GOT3 (cell line): ENCODE data around the gene PCK1.

Experiments used
- DNase-seq: peaks from one replicate; lab custom pipeline; 2025; ENCODE audit warnings: mixed read lengths; lab: John Stamatoyannopoulos, UW

The PCK1 gene

GRCh38 chr20:57536120-57536708 lies 24.7 kb upstream of the PCK1 start:
- no peak for DNase-seq

- DNase-seq: no peak
Measured at GRCh38 chr20:57536771-57537724, 23.9 kb upstream of the PCK1 start.

- DNase-seq: no peak
Measured at GRCh38 chr20:57537822-57538221, 23.1 kb upstream of the PCK1 start.

- DNase-seq: no peak
Measured at GRCh38 chr20:57539889-57540288, 21.0 kb upstream of the PCK1 start.

- no peak for DNase-seq
Measured at GRCh38 chr20:57540890-57541580, 19.9 kb upstream of the PCK1 start.

- no peak for DNase-seq
Measured at GRCh38 chr20:57543754-57544153, 17.2 kb upstream of the PCK1 start.

- no peak for DNase-seq
Measured at GRCh38 chr20:57544838-57545564, 15.9 kb upstream of the PCK1 start.

- no peak for DNase-seq
Measured at GRCh38 chr20:57545927-57546662, 14.8 kb upstream of the PCK1 start.

- DNase-seq: no peak
Measured at GRCh38 chr20:57546956-57547649, 13.8 kb upstream of the PCK1 start.

- DNase-seq: no peak
Measured at GRCh38 chr20:57548177-57549058, 12.5 kb upstream of the PCK1 start.

- DNase-seq: no peak
Measured at GRCh38 chr20:57552471-57552870, 8.4 kb upstream of the PCK1 start.

- DNase-seq: no peak
Measured at GRCh38 chr20:57553376-57554018, 7.4 kb upstream of the PCK1 start.

- no peak for DNase-seq
Measured at GRCh38 chr20:57555457-57556184, 5.3 kb upstream of the PCK1 start.

- no peak for DNase-seq
Measured at GRCh38 chr20:57556980-57557274, 4.0 kb upstream of the PCK1 start.

GRCh38 chr20:57557926-57558613 lies 2.8 kb upstream of the PCK1 start:
- no peak for DNase-seq

- DNase-seq: no peak
Measured at GRCh38 chr20:57558614-57559288, 2.2 kb upstream of the PCK1 start.

GRCh38 chr20:57559289-57559634 lies 1.6 kb upstream of the PCK1 start:
- no peak for DNase-seq
